ENCODE data around the gene SLC7A7. TPM values are rescaled to one million over a fixed set of nuclear protein-coding genes. Genes with fewer than 3 reads are reported as not detected.
A peak's percentile ranks its signal among the peaks of the same experiment; 100 is the strongest.

Gene SLC7A7
- total and polyA plus RNA-seq, 2 of the 13 experiments (the other 11 are each of a cell fraction or from before 2014, with no cell fraction given): 0.13 to 0.63 TPM

DNA sequence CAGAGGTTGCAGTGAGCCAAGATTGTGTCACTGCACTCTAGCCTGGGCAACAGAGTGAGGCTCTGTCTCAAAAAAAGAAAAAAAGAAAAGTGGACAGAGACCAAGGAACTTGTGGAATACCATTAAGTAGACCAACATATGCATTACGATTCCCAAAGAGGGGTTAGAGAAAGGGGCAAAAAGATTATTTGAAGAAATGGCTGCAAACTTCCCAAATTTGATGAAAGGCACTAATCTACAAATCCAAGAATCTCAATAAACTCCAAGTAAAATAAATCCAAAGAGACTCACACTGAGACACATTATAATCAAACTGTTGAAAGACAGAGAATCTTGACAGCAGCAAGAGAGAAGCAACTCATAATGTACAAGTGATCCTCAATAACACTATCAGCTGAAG, 53.5 kb downstream of the SLC7A7 start (continued):
- TF ChIP-seq ZNF407 (CRISPR knock-in tag; IDR thresholded peaks at IDR 0.05; ENCODE audit: not compliant biosample characterization) (no peak), ZFP62 (CRISPR knock-in tag; IDR thresholded peaks at IDR 0.05) (no peak), ZNF879 (CRISPR knock-in tag; IDR thresholded peaks at IDR 0.05) (no peak), PRPF4 (IDR thresholded peaks at IDR 0.05; ENCODE audit: low read depth, low read length, poor library complexity, severe bottlenecking) (no peak), NCOA1 (CRISPR knock-in tag; IDR thresholded peaks at IDR 0.05) (no peak), KDM4B (CRISPR knock-in tag; IDR thresholded peaks at IDR 0.05) (no peak), TRIM22 (IDR thresholded peaks at IDR 0.05) (0 out of 2 replicates have a peak, but pooled peaks have one; percentile 24), GATAD1 (CRISPR knock-in tag; IDR thresholded peaks at IDR 0.05) (no peak), ZNF558 (CRISPR knock-in tag; IDR thresholded peaks at IDR 0.05; ENCODE audit: borderline replicate concordance) (peak; percentile 90; the same call in 1 of the 2 replicates)
- TF ChIP-seq, protein P1, sequence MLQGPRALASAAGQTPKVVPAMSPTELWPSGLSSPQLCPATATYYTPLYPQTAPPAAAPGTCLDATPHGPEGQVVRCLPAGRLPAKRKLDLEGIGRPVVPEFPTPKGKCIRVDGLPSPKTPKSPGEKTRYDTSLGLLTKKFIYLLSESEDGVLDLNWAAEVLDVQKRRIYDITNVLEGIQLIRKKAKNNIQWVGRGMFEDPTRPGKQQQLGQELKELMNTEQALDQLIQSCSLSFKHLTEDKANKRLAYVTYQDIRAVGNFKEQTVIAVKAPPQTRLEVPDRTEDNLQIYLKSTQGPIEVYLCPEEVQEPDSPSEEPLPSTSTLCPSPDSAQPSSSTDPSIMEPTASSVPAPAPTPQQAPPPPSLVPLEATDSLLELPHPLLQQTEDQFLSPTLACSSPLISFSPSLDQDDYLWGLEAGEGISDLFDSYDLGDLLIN (CRISPR knock-in tag; IDR thresholded peaks at IDR 0.05; ENCODE audit: borderline replicate concordance): no peak

All from HepG2 (cell line).